ENCODE results near the gene NRXN3.

The NRXN3 gene

DNA sequence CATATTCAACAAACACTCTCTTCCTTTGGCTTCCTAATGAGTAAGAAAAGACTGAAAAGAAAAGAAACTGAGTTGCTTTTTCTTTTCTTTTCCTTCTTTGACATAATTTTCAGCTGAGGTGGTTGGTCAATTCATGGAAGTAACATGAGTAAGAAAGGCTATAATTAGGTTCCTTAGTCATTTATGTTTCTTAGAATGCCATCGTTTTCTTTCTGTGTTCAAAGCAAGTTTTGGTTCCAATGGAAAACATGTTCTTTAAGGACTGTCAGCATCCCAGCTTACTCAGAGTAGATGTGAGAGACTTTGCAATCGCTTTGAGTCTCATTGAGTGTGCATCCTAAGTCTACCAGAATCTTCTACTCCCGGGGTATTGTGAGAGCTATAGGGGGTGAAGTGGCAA is 1158.7 kb downstream of the NRXN3 start:
- DNase-seq: no peak

DNA sequence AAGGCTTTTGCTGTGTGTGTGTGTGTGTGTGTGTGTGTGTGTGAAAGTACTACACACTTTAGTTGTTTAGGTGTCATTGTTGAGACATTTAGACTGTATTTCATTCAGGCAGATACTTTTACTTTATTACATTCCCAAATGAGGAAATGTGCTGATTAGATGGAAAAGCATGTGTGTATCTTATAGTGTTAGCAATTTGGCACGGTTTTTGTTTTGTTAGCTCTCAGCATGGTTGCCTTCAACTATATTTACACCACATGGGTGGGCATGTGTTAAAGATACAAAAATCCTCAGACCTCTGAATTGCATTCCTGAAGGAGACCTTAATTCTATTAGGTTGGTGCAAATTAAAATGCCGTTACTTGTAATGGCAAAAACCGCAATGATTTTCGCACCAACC is 1161.7 kb downstream of the NRXN3 start:
- no peak for DNase-seq

DNA sequence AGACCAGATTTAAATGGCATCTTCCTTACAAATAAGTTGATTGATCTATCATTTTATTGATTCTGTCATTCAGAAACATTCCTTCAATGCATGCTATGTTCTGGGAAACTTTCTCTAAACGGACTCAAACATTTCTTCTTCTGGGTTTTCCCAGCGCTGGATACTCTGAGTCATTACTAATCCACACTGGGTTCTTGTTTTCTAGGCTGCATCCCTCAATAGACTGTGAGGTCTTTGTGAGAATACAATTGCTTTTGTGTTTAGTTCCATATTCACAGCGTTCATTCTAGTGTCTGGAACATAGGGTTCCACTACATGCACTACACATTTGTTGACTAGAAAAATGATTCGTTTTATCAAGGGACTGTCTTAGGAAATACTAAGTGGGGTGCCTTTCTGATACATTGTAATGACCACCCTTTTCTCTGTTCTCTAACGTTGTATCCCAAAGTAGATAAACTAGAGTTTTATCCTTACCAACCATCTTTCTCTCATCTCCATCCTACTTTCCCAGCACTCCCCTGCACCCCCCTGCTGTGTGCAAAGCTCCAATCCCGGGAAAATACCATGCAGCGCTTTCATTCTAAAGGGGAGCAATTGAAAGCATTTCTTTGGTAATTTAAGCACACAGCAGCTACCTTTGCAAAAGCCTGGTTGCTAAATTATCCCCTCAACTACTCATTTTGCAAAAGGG is 1162.5 kb downstream of the NRXN3 start:
- DNase-seq: no peak

DNA sequence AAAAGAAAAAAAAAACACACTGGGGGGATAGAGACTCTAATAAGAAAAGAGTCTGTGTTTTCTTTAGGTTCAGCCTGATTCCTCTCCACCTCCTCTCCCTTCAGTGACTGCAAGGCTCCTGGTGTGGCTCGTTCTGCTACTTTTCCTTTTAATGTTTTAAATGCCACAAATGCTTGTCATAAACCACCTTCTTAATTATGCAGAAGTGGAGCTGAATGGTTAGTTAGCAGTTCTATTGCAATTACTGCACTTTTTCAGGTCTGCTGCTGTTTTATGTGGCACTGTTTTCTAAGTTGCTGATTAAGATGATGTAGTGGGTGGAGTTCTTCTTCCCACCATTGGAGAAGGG is 1163.0 kb downstream of the NRXN3 start:
- DNase-seq: no peak

DNA sequence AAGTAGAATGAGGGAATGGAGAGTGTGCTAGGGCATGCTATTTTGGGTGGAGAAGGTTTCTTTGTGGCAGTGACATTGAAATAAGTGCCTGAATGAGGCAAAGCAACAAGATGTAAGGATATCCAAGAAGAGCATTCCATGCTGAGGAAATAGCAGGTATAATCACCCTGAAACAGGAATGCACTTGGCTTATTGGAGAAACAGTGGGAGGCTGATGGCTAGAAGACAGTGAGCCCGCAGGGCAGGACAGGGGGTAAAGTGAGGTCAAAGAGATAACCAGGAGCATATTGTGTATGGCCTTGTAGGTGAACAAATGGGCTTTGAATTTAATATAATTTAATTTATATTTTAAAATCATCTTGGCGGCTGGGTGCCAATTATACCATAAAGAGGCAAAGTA is 1164.1 kb downstream of the NRXN3 start:
- no peak for DNase-seq

DNA sequence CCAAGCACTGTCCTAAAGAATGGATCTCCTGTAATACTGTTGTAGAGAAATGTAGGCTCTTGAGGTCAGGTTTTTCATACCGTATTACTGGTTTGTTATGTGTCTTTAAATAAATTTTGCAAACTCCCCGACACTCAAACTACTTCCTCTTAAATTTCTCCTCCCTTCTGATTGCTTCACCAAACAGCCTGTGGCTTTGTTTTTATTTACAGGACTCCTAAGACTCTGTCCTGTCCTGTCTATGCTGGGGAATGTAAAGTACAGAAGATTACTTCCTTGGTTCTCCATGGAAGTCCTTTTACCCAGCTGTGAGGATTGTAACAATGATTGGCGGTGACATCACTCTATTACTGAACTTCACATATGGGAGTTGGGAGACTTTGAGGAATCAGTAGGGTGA is 1167.6 kb downstream of the NRXN3 start:
- DNase-seq: no peak

DNA sequence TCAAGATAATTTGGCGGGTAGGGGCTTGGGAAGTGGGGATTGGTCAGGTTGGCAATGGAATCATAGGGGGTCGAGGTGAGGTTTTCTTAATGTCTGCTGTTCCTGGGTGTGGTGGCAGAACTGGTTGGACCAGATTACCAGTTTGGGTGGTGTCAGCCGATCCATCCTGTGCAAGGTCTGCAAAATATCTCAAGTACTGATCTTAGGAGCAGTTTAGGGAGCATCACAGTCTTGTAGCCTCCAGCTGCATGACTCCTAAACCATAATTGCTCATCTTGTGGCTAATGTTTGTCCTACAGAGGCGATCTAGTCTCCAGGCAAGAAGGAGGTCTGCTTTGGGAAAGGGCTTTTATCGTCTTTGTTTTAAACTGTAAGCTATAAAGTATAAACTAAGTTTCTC is 1172.8 kb downstream of the NRXN3 start:
- DNase-seq: no peak

DNA sequence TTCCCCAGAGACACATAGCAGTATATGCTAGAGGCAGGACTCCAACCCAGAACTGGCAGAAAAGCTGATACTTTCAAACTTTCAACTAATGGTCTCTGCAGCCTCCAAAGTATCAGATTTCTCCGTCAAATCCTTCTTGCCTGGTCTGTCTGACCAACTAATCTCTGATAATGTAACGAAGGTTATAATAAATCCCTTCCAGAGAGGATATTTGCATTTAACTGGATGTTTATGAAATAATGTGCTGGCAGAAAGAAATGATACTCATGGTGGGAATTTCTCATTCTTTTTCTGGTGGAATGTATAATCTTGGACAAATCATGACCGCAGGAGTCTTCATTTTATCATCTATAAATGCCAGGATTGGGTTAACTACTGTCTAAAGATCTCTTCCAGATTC is 1180.8 kb downstream of the NRXN3 start:
- no peak for DNase-seq

DNA sequence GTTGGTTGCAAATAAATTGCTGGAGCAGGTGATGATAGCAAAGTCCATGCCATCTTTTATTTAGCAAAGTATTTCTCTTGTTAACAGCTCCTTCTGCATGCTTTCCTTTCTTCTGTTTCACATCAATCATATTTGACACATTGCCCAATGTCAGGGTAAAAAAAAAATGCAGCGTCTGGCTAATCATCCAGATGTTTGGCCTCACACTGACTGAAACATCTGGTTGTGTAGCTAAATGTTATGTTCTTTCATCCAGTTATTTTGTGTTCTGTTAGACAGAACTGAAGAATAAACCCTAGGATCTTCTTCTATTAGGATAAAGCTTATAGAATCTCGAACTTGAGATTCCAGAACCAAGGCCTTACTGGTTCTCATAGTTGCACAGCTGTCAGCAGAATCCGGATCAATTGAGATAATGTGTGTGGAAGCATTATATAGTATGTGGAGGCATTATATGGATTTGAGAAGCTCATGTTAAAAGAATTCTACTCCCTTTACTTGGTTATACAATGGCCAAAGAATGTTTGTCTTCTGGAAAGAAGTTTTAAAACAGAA is 1182.0 kb downstream of the NRXN3 start:
- DNase-seq: no peak

DNA sequence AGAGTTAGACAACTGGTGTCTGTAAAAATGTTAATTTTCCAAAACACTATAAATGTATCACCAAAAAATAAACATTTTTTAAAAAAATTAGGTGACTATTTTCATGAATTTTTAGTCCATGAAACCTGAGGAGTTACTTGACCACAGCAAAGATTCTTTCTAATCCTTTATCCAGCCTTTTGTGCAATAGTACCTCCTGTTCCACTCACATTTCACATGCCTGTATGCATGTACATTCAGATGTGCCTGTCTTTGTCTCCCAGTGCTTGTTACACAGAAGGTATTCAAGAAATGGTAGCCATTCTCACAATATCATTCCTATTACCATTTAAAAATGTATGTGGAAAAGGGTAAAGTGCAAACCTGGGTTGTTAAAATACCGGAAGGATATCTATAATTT is 1184.2 kb downstream of the NRXN3 start:
- DNase-seq: no peak

DNA sequence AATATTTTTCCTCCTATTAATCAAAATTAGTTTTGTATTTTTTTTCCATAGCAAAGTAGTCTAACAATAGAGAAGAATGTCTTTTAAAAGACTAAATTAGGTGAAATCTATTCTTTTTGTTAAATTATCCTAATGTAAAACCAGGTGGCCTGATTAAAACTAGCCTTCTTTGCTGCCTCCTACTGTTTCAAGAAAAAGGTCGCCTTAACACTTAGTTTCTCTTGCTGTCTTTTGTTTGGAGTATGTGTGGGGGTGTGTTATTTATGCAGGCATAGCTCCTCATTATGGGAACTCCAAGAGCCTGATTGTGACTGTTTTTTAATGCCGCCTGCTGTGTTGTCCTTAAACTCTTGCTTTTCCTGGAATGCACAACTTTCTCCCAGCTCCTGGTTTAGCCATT is 1185.9 kb downstream of the NRXN3 start:
- DNase-seq: no peak

DNA sequence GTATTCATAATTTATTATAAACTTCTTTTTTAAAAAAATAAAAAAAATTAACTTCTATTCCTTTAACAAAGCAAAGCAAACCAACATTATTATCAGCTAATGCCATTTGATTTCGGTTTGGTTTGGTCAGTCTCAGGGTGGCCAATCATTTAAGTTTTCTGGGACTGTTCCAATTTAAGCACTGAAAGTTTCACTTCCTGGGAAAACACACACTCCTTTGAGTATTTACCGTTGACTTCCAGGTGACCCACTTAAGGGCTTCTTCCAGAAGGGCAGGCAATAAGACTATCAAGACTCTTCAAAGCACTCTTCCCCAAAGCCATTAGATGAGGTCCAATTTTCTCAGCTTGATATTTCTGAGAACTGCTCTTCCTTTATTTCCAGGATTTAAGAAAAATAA is 1187.1 kb downstream of the NRXN3 start:
- no peak for DNase-seq

DNA sequence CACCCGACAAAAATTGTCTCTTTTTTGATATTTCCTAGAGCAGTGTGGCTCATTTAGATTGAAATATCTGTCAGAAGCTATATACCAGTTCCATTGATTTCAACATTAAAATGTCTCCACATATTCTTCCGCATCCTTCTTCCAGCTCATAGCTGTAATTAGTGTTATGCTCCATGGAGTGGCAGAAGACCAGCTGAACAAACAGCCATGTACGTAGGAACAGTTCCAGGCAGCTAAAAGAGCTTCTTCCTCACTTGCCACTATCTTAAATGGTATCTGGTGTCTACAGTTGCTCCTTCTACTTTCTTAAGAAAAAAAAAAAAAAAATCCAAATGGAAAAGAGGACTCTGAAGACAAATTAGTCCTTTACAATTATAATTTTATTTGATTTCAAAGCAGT is 1193.1 kb downstream of the NRXN3 start:
- DNase-seq: no peak

DNA sequence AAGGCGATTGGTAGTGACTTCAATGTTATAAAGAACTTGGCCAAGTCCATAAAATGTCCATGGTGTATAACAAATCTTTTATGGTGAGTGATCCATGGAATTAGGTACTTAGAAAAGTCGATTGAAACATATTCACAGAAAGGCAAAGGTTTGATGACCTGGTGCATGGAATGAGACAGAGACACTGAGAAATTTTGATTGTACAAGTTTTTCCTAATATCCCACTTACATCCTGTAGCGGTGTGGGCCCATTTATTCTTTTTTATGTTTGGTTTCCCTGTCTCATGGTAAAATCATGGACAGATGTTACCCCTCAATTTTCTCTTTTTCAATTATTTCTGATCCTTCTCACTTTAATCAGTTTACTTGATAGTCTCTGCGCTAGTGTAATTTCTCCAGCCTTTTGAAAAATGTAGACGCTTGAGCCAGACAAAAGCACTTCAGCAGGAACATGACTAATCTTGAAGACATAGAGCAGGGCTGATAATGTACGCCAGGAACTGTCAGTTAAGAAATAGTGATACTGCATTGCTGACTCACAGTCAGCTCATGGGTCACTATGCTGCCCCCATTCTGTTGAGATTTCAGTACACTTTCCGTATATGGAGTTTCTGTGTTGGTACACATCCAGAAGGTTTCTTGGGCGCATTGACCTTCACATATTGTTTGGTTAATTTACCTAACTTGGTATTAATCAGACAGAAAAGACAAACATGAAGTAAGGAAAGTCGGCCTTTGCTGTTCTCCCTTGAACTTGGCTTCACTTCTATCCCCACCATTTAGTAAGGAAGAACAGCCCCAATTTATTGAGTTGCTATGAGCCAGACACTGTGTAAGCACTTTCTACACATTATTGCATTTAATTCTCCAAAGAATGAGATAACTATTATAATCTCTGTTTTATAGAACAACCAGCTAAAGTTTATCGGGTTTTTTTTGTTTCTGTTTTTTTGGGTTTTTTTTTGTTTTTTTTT is 1199.5 kb downstream of the NRXN3 start:
- DNase-seq: no peak

DNA sequence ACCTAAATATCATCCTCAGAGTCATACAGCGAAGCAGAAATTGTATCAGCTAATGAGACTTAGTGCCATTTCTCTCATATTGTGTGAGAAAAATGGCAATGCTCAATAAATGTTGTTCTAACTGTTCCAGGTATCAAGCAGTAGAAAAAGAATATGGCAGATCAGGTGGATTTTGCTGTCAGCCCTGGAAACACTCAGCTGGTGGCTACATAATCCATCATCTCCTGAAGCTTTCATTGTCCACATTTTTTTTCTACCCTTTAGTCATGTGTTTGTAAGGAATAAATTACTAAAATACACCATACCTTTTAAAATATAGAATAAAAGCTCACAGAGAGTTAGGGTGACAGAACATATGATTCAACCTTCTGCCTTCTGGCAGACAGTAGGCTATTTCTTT is 1200.8 kb downstream of the NRXN3 start:
- DNase-seq: no peak

DNA sequence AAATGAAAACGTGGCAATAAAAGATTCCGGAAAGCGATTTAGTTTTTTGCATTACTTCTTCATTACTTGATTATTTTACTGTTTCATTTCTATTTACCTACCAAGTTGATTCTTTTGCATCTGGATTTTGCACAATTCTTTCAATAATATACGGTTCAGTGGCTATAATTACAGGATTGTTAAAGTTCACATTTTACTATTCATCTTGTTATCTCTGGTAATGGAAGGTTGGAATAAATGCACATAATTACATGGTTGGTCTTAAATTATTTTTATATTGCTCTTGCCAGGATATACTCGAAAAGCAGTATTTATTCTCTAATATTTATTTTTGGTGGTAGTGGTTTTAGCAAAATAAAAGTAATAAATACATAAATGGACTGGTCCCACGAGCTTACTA is 1203.3 kb downstream of the NRXN3 start:
- no peak for DNase-seq

DNA sequence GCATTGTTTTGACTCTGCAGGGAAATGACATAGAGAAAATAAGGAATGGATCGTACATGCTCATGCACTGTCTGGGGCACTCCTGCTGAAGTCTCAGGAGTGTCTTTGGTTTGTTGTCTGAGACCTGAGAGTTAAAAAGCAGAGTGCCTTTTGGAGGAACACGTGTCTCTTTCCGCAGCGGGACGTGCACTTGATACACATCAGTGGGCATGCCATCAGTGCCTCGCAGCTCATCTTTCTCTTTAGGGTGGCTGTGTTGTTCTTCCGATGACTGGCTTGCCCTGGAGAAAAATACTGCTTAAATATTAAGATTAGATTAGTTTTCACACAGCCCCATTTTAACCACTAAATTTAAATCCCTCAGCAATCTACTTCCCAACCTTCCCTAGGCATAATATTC is 1205.2 kb downstream of the NRXN3 start:
- DNase-seq: no peak

DNA sequence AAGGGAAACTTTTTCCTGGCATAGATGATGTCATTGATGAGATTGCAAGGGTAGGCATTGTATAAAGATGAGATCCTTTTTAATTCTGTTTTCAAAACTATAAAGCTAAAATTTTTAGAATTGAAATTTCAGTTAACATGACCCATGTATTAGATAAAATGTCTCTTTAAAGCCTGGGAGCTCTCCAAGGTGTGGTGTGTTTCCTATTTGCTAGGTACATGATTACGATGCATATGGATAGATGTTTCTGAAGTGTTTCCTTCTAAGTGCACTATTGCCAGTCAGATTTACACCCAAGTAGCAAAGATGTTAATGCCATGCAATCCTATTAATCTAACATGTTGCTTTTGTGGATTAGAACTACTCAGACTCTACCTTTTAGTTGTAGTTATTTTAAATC is 1206.4 kb downstream of the NRXN3 start:
- no peak for DNase-seq

DNA sequence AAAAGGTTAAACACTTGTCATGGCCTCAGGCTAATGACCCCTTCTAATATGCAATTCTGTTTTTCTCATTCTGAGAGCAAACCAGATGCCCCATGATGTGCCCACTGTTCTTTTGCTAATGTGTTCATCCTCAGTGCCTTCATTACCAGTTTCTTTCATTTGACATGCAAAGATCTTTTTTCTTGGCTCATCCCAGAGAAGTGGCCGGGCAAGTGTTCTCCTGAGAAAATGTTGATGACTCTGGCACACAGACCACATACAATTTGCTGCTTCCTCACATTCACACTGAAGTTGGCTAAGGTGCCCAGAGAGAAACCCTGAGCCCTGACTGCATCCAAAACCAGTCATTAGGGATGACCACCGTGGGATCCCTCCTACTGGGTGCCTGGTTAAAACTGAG is 1207.8 kb downstream of the NRXN3 start:
- no peak for DNase-seq

DNA sequence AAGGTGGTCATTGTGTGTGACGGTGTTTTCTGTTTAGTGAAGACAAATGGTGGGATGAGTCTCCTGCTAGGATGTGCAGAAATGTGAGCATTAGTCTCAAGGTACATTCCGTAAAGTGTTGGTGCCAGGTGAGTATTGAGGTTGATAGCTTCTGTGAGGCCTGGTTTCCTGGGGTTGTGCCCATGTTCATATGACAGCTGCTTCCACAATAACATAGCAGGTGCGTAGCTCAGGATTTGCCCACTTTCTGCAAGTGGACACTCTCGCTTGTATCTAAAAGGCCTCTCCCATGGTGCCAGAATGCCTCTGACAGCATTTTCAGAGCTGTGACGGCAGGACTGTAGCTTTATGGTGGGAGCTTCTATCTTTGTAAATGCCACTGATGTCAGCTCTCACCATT is 1209.1 kb downstream of the NRXN3 start:
- no peak for DNase-seq

DNA sequence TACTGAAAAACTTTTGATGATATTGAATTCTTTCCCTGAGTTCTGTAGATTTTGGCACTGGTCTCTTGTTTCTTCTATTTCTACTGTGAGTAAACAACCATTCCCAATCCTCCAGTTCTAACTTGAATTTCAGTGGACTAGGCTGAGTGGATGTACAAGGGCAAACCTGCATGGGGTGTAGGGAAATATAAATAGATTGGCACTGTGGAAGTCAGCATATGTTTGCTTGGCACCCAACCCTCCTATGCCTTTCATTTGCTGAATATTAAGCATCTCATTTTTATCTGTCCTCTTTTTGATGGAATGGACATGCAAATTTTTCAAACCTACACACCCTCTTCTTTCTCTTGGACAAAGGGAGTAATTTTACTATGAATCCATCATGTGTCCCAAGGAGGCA is 1212.9 kb downstream of the NRXN3 start:
- no peak for DNase-seq

DNA sequence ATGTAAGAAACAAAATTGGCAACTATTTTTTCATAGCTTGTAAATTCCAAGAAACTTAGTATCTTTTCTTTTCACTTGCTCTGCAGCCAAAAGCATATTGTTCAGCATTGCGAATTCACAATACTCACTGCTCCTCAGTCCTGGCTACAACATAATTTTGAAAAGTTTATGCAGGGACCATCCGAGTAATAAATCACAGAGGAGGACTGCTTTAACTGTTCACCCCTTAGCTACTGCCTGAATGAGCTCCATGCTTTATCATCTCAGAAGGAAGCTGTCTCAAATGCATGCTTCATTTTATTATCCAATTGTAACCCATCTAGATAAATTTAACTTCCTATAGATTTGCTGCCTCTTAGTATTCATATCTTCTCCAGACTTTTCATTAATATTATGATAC is 1213.3 kb downstream of the NRXN3 start:
- no peak for DNase-seq

DNA sequence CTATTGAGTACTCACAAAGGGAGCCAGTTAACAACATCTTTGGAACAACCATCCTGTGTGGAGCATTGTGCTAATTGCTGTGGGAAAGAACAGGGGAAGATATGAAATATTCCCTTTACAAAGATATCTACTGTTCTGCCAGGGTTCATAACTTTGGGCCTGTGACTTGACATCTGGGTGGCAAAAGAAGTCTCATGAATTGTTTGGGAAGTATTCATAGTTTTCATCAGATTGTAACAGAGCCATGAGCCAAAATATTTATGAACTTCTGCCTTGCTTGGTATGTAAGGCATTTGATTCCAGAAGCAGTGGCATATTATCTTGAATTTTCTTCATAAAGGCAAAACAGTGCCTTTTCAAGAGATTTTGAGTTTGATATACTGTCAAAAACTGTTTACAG is 1224.9 kb downstream of the NRXN3 start:
- DNase-seq: no peak

DNA sequence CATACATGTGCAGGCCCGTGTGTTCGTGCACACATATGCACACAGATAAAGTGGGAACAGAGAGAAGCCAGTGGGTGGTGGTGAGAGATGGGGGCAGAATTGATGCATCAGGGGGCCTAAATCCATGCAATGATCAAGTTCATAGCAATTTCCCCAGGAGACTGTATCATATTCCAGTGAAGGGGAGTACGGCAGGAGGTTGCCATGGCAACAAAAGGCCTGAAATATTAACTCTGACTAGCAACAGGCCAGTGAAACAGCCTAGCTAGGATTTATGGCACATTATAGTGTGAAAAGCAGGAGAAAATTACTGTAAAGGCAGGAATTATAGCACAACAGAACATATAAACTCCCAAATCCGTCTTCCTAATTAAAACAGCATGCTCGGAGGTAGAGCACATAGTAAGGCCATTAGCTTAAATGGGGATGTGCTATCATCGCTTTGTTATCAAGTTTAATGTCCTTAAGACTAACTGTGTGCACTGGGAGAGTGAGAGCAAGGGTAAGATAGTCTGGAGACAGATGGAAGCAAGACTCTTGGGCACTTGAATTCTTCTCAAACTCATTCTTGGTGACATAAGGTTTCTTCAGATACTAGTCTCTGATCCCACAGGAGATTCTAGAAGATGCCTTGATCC is 1234.8 kb downstream of the NRXN3 start:
- DNase-seq: no peak

Data from T1000 (cell line).